Measurements from ENCODE around the gene CKB.
A peak's percentile ranks its signal among the peaks of the same experiment; 100 is the strongest.

The CKB gene

GRCh38 chr14:103563844-103564505, 41.3 kb upstream of the CKB start:
- H4K20me1 ChIP-seq (ENCODE audit: insufficient read depth, low read length, poor library complexity, severe bottlenecking), result peaks cover 43% of the 10 kb centered on the region
- peaks cover 89% of the 10 kb centered on the region for H3K79me2 ChIP-seq (ENCODE audit: insufficient read depth, low read length)
- H3K9ac ChIP-seq (ENCODE audit: low read depth, low read length, poor library complexity, severe bottlenecking), result peak overlapping the region; percentile 83
- peak overlapping the region; percentile 90 for H3K4me3 ChIP-seq (ENCODE audit: low read length, poor library complexity, severe bottlenecking)
- peak overlapping the region; percentile 94 for H3K4me2 ChIP-seq (ENCODE audit: low read depth, low read length, poor library complexity, severe bottlenecking)
- no peak overlapping the region for H2AFZ ChIP-seq (ENCODE audit: low read length)
- TF ChIP-seq CTCF (conservative IDR thresholded peaks at IDR 0.05; ENCODE audit: low read length) (no peak), EZH2phosphoT487 (IDR thresholded peaks at IDR 0.05; ENCODE audit: borderline replicate concordance) (no peak)
- peaks cover 3% of the 10 kb centered on the region; the same call in 1 of the 2 replicates for H3F3A ChIP-seq (ENCODE audit: low read depth)
- no peaks in the 10 kb centered on the region for H3K27me3 ChIP-seq (ENCODE audit: insufficient read depth, low read length, poor library complexity, severe bottlenecking)
- peaks cover 43% of the 10 kb centered on the region for H3K4me1 ChIP-seq (ENCODE audit: insufficient read depth, low read length, poor library complexity, severe bottlenecking)
- H3K36me3 ChIP-seq (ENCODE audit: insufficient read depth, low read length), result peaks cover 8% of the 10 kb centered on the region; the same call in 1 of the 2 replicates
- no peaks in the 10 kb centered on the region for H3K9me2 ChIP-seq (replicated peaks; ENCODE audit: low read depth, low read length)
- H3K9me3 ChIP-seq (ENCODE audit: insufficient read depth, low read depth, low read length), result no peaks in the 10 kb centered on the region

GRCh38 chr14:103563226-103563620, 40.6 kb upstream of the CKB start:
- peak overlapping the region; percentile 94 for H3K4me2 ChIP-seq (ENCODE audit: low read depth, low read length, poor library complexity, severe bottlenecking)
- H2AFZ ChIP-seq (ENCODE audit: low read length), result peak overlapping the region; percentile 93
- H3K9me3 ChIP-seq (ENCODE audit: insufficient read depth, low read depth, low read length), result no peaks in the 10 kb centered on the region
- H3K4me1 ChIP-seq (ENCODE audit: insufficient read depth, low read length, poor library complexity, severe bottlenecking), result peaks cover 51% of the 10 kb centered on the region
- peaks cover 90% of the 10 kb centered on the region for H3K79me2 ChIP-seq (ENCODE audit: insufficient read depth, low read length)
- H3K9me2 ChIP-seq (replicated peaks; ENCODE audit: low read depth, low read length), result no peaks in the 10 kb centered on the region
- H3K9ac ChIP-seq (ENCODE audit: low read depth, low read length, poor library complexity, severe bottlenecking), result peak overlapping the region; percentile 83
- H3F3A ChIP-seq (ENCODE audit: low read depth), result peaks cover 6% of the 10 kb centered on the region; the same call in 1 of the 2 replicates
- H3K27me3 ChIP-seq (ENCODE audit: insufficient read depth, low read length, poor library complexity, severe bottlenecking), result no peaks in the 10 kb centered on the region
- peaks cover 49% of the 10 kb centered on the region for H4K20me1 ChIP-seq (ENCODE audit: insufficient read depth, low read length, poor library complexity, severe bottlenecking)
- H3K4me3 ChIP-seq (ENCODE audit: low read length, poor library complexity, severe bottlenecking), result peak overlapping the region; percentile 90
- TF ChIP-seq EZH2phosphoT487 (IDR thresholded peaks at IDR 0.05; ENCODE audit: borderline replicate concordance), result no peak
- no peak for TF ChIP-seq CTCF (conservative IDR thresholded peaks at IDR 0.05; ENCODE audit: low read length)
- H3K36me3 ChIP-seq (ENCODE audit: insufficient read depth, low read length), result peaks cover 8% of the 10 kb centered on the region; the same call in 1 of the 2 replicates

- Histone ChIP-seq H3K4me3 (ENCODE audit: low read length, poor library complexity, severe bottlenecking) (peak within 1 kb of the TSS; percentile 90), H3K9me2 (replicated peaks; ENCODE audit: low read depth, low read length) (no peaks in the 10 kb centered on the region), H3K9me3 (ENCODE audit: insufficient read depth, low read depth, low read length) (no peaks in the 10 kb centered on the region), H3K4me2 (ENCODE audit: low read depth, low read length, poor library complexity, severe bottlenecking) (peak within 1 kb of the TSS; percentile 94), H3K4me1 (ENCODE audit: insufficient read depth, low read length, poor library complexity, severe bottlenecking) (peaks cover 55% of the 10 kb centered on the region), H2AFZ (ENCODE audit: low read length) (peak within 1 kb of the TSS; percentile 93), H3K36me3 (ENCODE audit: insufficient read depth, low read length) (peaks cover 8% of the 10 kb centered on the region; the same call in 1 of the 2 replicates), H3K79me2 (ENCODE audit: insufficient read depth, low read length) (peaks cover 89% of the 10 kb centered on the region), H4K20me1 (ENCODE audit: insufficient read depth, low read length, poor library complexity, severe bottlenecking) (peaks cover 52% of the 10 kb centered on the region), H3F3A (ENCODE audit: low read depth) (peaks cover 6% of the 10 kb centered on the region; the same call in 1 of the 2 replicates), H3K9ac (ENCODE audit: low read depth, low read length, poor library complexity, severe bottlenecking) (peak within 1 kb of the TSS; percentile 83), H3K27me3 (ENCODE audit: insufficient read depth, low read length, poor library complexity, severe bottlenecking) (no peaks in the 10 kb centered on the region)
- no peak for TF ChIP-seq CTCF (conservative IDR thresholded peaks at IDR 0.05; ENCODE audit: low read length)
- TF ChIP-seq EZH2phosphoT487 (IDR thresholded peaks at IDR 0.05; ENCODE audit: borderline replicate concordance), result no peak
Measured at GRCh38 chr14:103562429-103563225, 40.0 kb upstream of the CKB start, which contains the start of the genes BAG5 and COA8. TSS of gene BAG5 (minus strand) at chr14:103562657. CDS start at chr14:103561164, 1,493 bp downstream. TSS of gene COA8 (plus strand) at chr14:103562960. CDS start at chr14:103563002, 42 bp downstream.

Measured in Loucy (cell line).